ENCODE data around the gene TNFSF13B.
A peak's percentile ranks its signal among the peaks of the same experiment; 100 is the strongest.
"Not testable (repeated sequence)": the region's sequence is repeated elsewhere in the genome, so short reads cannot be mapped to it uniquely, and the experiment has no call there.

Gene TNFSF13B

GRCh38 chr13:108281901-108282300, 12.4 kb downstream of the TNFSF13B start:
- DNase-seq (ENCODE audit: low read depth in 3 of 3), result no peak

GRCh38 chr13:108283110-108283509, 13.6 kb downstream of the TNFSF13B start:
- DNase-seq (ENCODE audit: low read depth in 3 of 3), result no peak

DNA sequence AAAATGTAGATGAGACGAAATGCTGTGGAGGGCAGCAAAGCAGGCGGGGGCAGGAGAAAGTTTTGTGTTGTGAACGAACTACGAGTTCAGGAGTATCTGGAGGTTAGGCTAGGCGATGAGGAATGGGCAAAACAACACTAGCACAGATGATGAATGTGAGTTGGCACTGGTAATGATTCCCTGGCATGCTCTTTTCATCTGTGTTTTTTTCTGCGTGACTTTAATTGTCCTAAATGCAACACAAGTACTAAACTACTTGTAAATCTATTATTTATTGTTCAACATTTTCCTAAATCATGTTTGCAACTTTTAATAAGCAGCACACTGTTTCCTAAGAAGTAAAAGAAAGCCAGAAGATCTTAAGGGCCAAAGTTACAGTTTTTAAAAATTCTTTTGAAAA, 19.2 kb downstream of the TNFSF13B start:
- no peak for DNase-seq (ENCODE audit: low read depth in 3 of 3)

- DNase-seq (ENCODE audit: low read depth in 3 of 3), result no peak
Observed at GRCh38 chr13:108289819-108290218, 20.3 kb downstream of the TNFSF13B start.

GRCh38 chr13:108297114-108297513, 27.6 kb downstream of the TNFSF13B start:
- DNase-seq (ENCODE audit: low read depth in 3 of 3), result no peak

DNA sequence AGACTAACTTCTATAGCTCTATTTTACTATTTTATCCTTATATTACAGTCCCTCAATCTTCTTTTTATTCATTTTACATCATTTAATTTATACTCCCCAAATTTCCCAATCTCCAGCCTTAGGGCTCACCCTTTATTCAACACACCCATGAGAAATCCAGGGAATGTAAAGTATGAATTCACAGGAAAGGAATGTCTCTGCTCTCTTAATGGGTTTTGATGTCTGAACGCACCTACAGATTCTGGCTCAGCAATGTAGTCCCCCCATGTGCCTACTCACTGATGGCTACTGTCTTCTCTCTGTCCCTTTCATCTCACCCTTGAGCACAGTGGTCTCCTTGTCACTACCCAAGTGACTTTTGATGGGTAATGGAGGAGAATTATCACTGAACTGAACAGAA, 32.8 kb downstream of the TNFSF13B start:
- DNase-seq (ENCODE audit: low read depth in 3 of 3), result no peak

GRCh38 chr13:108304170-108305016, 34.9 kb downstream of the TNFSF13B start:
- no peak for DNase-seq (ENCODE audit: low read depth in 3 of 3)

- DNase-seq (ENCODE audit: low read depth in 3 of 3), result no peak
Observed at GRCh38 chr13:108305655-108306054, 36.1 kb downstream of the TNFSF13B start.

DNA sequence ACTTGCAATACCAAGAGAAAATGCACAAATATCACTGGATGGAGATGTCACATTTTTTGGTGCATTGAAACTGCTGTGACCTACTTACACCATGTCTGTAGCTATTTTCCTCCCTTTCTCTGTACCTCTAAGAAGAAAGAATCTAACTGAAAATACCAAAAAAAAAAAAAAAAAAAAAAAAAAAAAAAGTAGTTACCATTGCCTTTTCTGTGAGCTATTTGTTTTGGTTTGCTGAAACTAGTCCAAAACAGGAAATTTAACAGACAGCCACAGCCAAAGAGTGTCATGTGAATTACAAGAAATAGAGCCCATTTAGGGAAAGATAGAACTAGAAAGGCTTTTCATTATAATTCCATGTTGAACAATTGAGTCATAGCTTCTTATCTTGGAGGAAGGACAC, 37.3 kb downstream of the TNFSF13B start:
- DNase-seq (ENCODE audit: low read depth in 3 of 3), result no peak

DNA sequence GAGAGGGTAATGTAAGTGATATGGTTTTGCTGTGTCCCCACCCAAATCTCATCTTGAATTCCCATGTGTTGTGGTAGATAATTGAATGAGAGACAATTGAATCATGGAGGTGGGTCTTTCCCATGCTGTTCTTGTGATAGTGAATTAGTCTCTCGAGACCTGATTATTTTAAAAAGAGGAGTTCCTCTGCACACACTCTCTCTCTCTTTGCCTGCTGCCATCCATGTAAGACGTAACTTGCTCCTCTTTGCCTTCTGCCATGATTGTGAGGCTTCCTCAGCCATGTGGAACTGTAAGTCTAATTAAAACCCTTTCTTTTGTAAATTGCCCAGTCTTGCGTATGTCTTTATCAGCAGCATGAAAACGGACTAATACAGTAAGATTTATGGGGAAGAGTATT, 42.1 kb downstream of the TNFSF13B start:
- not testable (repeated sequence) for DNase-seq (ENCODE audit: low read depth in 3 of 3)

DNA sequence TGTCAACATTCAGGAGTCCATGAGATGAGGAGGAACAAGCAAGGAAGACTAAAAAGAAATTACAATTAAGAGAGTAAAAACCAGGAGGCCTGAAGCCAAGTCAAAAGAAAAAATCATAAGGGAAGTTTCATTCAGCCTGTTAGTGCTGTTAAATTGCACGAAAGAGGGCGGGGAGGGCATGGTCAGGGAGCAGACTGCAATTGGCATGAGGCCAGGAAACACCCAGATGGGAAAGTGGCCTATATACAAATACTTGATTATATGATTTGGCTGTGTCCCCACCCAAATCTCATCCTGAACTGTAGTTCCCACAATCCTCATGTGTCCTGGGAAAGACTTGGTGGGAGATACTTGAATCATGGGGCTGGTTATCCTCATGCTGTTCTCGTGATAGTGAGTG, 43.9 kb downstream of the TNFSF13B start:
- no peak for DNase-seq (ENCODE audit: low read depth in 3 of 3)

GRCh38 chr13:108315273-108315672, 45.8 kb downstream of the TNFSF13B start:
- DNase-seq (ENCODE audit: low read depth in 3 of 3), result no peak

DNA sequence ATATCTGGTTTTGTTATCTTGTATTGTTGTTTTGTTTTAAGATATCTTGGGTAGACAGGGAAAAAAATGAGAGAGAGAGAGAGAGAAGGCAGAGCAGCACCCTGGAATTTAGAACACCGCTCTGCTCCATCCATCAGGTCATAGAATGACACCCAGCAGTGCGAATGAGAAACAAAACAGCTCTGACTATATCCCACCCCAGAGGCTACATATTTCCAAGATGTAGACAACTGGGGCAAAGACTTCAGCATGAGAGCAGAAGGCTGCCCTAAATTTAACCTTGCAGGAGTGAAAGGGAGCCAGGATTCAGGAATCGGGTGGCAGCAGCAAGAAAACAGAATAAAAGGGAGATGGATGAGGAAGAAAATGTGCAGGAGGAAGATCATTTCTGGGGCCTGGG, 46.5 kb downstream of the TNFSF13B start:
- DNase-seq (ENCODE audit: low read depth in 3 of 3), result no peak

DNA sequence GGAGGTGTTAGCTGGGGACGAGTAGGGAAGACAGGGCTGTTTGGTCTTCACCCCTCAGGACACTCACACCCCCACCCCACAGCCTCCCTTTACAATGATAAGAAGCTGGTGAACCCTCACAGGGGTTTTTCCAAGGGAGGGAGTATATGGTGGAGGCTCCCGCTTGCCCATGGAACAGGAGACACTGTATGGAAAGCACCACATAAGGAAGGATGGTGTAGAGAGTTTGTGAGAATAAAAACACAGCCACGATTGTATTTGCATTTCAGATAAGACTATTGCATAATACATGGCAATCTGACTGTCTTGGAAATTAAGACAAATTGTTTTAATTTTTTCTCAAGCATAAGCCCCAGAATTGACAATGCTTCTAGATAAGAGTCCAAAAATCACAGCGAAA, 46.9 kb downstream of the TNFSF13B start:
- no peak for DNase-seq (ENCODE audit: low read depth in 3 of 3)

- DNase-seq (ENCODE audit: low read depth in 3 of 3), result no peak
Observed at GRCh38 chr13:108322206-108322824, 52.8 kb downstream of the TNFSF13B start.

DNA sequence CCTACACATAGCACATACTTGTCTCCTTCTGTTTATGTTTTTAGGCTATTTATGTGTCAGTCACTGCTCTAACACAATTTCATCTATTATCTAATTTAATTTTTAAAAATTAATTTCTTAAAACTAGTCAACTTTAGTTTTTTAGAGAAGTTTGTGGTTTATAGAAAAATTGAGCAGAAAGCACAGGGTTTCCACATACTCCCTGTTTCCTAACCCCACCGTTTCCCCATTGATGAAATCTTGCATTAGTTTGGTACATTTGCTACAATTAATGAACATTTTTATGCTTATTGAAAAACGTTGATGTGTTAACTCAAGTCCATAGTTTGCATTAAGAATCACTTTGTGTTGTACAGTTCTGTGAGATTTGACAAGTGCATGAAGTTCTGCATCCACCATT, 53.5 kb downstream of the TNFSF13B start:
- no peak for DNase-seq (ENCODE audit: low read depth in 3 of 3)

GRCh38 chr13:108325863-108326262, 56.3 kb downstream of the TNFSF13B start:
- no peak for DNase-seq (ENCODE audit: low read depth in 3 of 3)

DNA sequence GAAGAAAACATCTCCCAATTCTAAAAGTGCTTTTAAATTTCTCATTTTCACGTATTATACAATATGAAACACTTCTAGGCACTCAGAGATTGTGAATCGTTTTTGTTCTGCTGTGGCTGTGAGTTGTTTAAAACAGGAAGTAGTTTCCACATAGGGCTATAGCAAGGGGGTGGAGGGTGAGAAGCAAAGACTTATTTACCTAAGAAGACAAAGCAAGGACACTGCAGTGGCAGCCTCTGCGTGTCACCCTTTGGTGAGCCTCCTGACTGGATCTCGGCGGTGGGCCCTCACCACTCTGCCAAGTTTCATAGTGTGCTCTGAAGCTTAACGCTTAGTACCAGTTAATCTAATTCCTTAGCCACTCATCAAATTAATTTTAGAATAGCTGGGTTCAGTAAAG, 56.8 kb downstream of the TNFSF13B start:
- DNase-seq (ENCODE audit: low read depth in 3 of 3), result peak in 1 of 3 experiments; percentile 0

DNA sequence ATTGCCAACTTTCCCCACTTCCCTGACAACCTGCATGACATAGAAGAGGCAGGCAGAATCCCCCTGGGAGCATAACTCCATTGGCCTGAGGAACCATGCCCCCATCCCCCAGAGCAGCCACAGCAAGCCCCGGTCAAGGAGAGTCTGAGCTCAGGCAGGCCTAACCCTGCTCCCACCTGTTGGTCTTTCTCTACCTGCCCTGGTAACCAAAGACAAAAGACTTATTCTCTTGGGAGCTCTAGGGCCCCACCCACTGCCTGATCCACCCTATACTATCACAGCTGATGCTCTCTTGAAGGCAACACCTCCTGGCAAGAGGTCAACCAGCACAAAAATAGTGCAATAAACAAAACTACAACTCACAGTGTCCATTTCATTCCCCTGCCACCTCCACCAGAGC, 59.3 kb downstream of the TNFSF13B start:
- DNase-seq (ENCODE audit: low read depth in 3 of 3), result no peak

DNA sequence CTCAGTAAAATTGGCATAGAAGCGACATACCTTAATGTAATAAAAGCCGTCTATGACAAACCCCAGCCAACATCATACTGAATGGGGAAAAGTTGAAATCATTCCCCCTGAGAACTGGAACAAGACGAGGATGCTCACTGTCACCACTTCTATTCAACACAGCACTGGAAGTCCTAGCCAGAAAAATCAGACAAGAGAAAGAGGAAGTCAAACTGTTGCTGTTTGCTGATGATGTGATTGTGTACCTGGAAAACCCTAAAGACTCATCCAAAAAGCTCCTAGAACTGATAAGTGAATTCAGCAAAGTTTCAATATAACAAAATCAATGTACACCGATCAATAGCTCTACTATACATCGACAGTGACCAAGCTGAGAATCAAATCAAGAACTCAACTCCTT, 63.3 kb downstream of the TNFSF13B start:
- DNase-seq (ENCODE audit: low read depth in 3 of 3), result no peak

- no peak for DNase-seq (ENCODE audit: low read depth in 3 of 3)
Observed at GRCh38 chr13:108342369-108343289, 73.1 kb downstream of the TNFSF13B start.

DNA sequence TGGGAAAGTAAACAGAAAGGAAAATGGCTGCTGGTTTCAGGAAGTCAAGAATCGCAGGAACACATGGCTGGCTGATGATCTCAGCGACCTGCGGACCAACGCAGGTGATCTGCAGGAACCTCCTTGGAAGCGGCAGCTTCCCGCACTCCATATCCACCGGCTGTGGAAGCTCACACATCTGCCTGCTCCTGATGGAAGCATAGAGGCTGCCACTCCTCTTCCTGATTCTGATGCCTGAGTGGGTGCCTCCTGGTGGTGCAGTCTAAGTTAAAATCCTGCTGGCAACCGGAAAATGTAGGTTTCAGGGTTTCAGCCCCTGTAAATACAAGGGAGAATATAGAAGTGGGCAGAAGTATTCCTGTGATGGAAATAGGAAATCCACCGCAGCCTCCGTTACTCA, 75.5 kb downstream of the TNFSF13B start:
- no peak for DNase-seq (ENCODE audit: low read depth in 3 of 3)

Data from stimulated activated CD4-positive, alpha-beta T cell treated with anti-CD3 and anti-CD28 coated beads, TNF-alpha, amount 100 ng/mL, for 4 hours (primary cell).